ENCODE measurements around the gene MORC2. TPM values are rescaled to one million over a fixed set of nuclear protein-coding genes. Genes with fewer than 3 reads are reported as not detected.

MORC2 gene
- total RNA-seq, 4 donors from 2014 or later = 5.6 to 27.3 (median 14.1) TPM

- Histone ChIP-seq H3K4me3 (no peak overlapping the region), H3K4me1 (no peaks in the 10 kb centered on the region), H3K9me3 (no peaks in the 10 kb centered on the region), H3K27me3 (no peaks in the 10 kb centered on the region), H3K27ac (no peak overlapping the region), H3K36me3 (no peaks in the 10 kb centered on the region)
- no peak for DNase-seq
- intact Hi-C loops (cut with DNase I; ENCODE audit: low total_unique reads) = no loop called here
- TF ChIP-seq POLR2A (IDR thresholded peaks at IDR 0.05) (no peak), CTCF (IDR thresholded peaks at IDR 0.05) (no peak)
Measured at GRCh38 chr22:30876221-30876751, 92.3 kb downstream of the MORC2 start.

GRCh38 chr22:30875481-30876215 is 92.9 kb downstream of the MORC2 start:
- H3K36me3 ChIP-seq = no peaks in the 10 kb centered on the region
- no peak overlapping the region for H3K27ac ChIP-seq
- H3K27me3 ChIP-seq = no peaks in the 10 kb centered on the region
- H3K4me1 ChIP-seq = no peaks in the 10 kb centered on the region
- no peak overlapping the region for H3K4me3 ChIP-seq
- intact Hi-C loops (cut with DNase I; ENCODE audit: low total_unique reads) = no loop called here
- H3K9me3 ChIP-seq = no peaks in the 10 kb centered on the region
- TF ChIP-seq POLR2A (IDR thresholded peaks at IDR 0.05) (no peak), CTCF (IDR thresholded peaks at IDR 0.05) (no peak)
- DNase-seq = no peak

Small RNA genes lying within 50 kb of the gene (small RNA-seq; reads per million reads assigned to genes)
- not detected for gene RF01892

Other genes with a start within 250 kb of the MORC2 start
- 100 to 1,000 TPM in 3 of 4 donors, 10 to 100 TPM in 1; 61.2 to 130 (median 116) TPM for gene TUG1, start 491 bp upstream of the MORC2 start, total RNA-seq
- gene SMTN, start 112.5 kb upstream of the MORC2 start, total RNA-seq = 100 to 1,000 TPM; 182 to 647 (median 274) TPM
- gene SELENOM, start 138.8 kb upstream of the MORC2 start, total RNA-seq = 1,000 to 10,000 TPM in 2 of 4 donors, 100 to 1,000 TPM in 1, 10 to 100 TPM in 1; 91.7 to 2,170 (median 948) TPM
- gene INPP5J, start 154.2 kb upstream of the MORC2 start, total RNA-seq = 1 to 10 TPM in 3 of 4 donors, under 1 TPM in 1; 0.59 to 7.9 (median 3.0) TPM
- not detected for gene PLA2G3, start 171.7 kb upstream of the MORC2 start, total RNA-seq
- 10 to 100 TPM; 10.8 to 39.5 (median 28.0) TPM for gene RNF185, start 191.4 kb upstream of the MORC2 start, total RNA-seq
- gene LIMK2, start 243.5 kb upstream of the MORC2 start, total RNA-seq = 10 to 100 TPM in 2 of 4 donors, 1 to 10 TPM in 2; 7.2 to 52.0 (median 22.1) TPM

All from uterus (tissue), 4 donors.